Measurements from ENCODE around the gene CORO1C. TPM values are rescaled to one million over a fixed set of nuclear protein-coding genes. Genes with fewer than 3 reads are reported as not detected.

CORO1C gene
- total and polyA plus RNA-seq, 4 donors: 23.2 to 58.6 (median 41.9) TPM

DNA sequence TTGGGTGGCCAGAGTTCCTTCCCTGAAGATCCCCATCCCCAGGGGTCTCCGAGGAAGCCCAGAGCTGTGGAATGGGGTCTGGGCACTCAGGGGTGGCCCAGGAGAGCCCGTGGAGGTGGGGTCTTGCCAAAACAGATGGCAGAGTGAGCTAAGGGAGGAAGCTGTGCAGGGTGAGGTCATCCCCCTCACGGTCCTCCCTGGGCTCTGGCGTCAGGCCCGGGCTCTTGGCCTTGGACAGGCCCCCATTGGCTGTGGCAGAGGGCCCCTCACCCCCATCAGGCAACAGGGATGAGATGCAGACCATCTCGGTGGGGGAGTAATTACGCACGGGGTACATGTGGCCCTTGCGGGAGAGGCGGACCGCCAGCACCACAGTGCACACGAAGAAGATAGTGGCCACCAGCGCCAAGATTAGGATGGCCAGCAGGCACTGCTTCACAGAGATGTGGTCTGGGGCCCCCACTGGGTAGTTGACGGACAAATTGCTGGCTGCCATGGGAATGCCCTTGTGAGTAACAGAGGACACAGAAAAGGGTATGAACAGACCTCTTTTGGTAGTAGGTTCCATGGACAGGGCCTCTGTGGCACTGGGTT is 108.3 kb downstream of the CORO1C start:
- WGBS: 88% methylated on average over 14 of the region's 14 CpGs
- Histone ChIP-seq H3K4me1 (ENCODE audit: control insufficient read depth in 4 of 4, insufficient read depth in 4 of 4, low read length in 3 of 4) (peaks cover 0 to 2% (median 0%) of the 10 kb centered on the region in 4 donors), H3K4me3 (ENCODE audit: low read depth in 1 of 3, low read length in 3 of 3) (no peak overlapping the region), H3K27me3 (ENCODE audit: control insufficient read depth in 4 of 4, insufficient read depth in 4 of 4, low read length in 3 of 4) (no peaks in the 10 kb centered on the region), H3K9me3 (ENCODE audit: control insufficient read depth in 4 of 4, low read length in 3 of 4) (no peaks in the 10 kb centered on the region), H3K36me3 (ENCODE audit: control insufficient read depth in 4 of 4, insufficient read depth in 3 of 4, low read depth in 1 of 4, low read length in 3 of 4) (no peaks in the 10 kb centered on the region), H3K27ac (ENCODE audit: low read depth in 1 of 2, low read length in 2 of 2) (no peak overlapping the region), H3K9ac (ENCODE audit: low read depth in 1 of 2, low read length in 2 of 2) (no peak overlapping the region)
- TF ChIP-seq, protein P1, sequence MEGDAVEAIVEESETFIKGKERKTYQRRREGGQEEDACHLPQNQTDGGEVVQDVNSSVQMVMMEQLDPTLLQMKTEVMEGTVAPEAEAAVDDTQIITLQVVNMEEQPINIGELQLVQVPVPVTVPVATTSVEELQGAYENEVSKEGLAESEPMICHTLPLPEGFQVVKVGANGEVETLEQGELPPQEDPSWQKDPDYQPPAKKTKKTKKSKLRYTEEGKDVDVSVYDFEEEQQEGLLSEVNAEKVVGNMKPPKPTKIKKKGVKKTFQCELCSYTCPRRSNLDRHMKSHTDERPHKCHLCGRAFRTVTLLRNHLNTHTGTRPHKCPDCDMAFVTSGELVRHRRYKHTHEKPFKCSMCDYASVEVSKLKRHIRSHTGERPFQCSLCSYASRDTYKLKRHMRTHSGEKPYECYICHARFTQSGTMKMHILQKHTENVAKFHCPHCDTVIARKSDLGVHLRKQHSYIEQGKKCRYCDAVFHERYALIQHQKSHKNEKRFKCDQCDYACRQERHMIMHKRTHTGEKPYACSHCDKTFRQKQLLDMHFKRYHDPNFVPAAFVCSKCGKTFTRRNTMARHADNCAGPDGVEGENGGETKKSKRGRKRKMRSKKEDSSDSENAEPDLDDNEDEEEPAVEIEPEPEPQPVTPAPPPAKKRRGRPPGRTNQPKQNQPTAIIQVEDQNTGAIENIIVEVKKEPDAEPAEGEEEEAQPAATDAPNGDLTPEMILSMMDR (IDR thresholded peaks at IDR 0.05; ENCODE audit: low read depth, low read length, missing input control): no peak
- TF ChIP-seq TAF1 (conservative IDR thresholded peaks at IDR 0.05): no peak
- no peak for TF ChIP-seq FOXA1 (IDR thresholded peaks at IDR 0.05)
- DNase-seq (ENCODE audit: low spot score): no peak

DNA sequence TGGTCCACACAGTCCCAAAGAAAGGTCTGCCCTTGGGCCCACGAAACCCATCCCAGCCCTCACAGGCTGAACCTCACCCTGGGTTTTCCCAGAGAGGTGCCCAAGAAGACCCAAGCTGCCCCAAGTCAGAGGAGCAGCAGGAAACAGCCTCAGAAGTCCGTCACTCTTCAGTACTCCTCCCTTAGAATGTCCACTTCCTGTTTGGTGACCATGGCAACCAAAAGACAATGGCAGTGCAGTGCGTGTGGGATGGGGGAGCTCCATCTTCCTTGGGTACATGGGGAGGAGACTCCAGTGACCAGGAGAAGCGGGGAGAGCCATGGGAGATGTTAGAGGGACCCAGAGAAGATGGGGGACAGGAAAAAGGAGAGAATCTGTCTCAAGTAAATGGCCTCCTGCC is 108.9 kb downstream of the CORO1C start:
- WGBS: 41% methylated on average over 4 of the region's 4 CpGs
- H3K9ac ChIP-seq (ENCODE audit: low read depth in 1 of 2, low read length in 2 of 2): no peak overlapping the region
- H3K4me1 ChIP-seq (ENCODE audit: control insufficient read depth in 4 of 4, insufficient read depth in 4 of 4, low read length in 3 of 4): peaks cover 0 to 3% (median 0%) of the 10 kb centered on the region in 4 donors
- TF ChIP-seq RXRA (IDR thresholded peaks at IDR 0.05): no peak
- TF ChIP-seq EGR1 (IDR thresholded peaks at IDR 0.05; ENCODE audit: low read depth in 2 of 2): no peak
- no peak for TF ChIP-seq FOXA2 (IDR thresholded peaks at IDR 0.05)
- TF ChIP-seq, protein P2, sequence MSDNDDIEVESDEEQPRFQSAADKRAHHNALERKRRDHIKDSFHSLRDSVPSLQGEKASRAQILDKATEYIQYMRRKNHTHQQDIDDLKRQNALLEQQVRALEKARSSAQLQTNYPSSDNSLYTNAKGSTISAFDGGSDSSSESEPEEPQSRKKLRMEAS (IDR thresholded peaks at IDR 0.05): no peak
- TF ChIP-seq JUND (IDR thresholded peaks at IDR 0.05): no peak
- no peak for TF ChIP-seq HNF4A (conservative IDR thresholded peaks at IDR 0.05)
- no peak for TF ChIP-seq TAF1 (conservative IDR thresholded peaks at IDR 0.05)
- TF ChIP-seq, protein P3, sequence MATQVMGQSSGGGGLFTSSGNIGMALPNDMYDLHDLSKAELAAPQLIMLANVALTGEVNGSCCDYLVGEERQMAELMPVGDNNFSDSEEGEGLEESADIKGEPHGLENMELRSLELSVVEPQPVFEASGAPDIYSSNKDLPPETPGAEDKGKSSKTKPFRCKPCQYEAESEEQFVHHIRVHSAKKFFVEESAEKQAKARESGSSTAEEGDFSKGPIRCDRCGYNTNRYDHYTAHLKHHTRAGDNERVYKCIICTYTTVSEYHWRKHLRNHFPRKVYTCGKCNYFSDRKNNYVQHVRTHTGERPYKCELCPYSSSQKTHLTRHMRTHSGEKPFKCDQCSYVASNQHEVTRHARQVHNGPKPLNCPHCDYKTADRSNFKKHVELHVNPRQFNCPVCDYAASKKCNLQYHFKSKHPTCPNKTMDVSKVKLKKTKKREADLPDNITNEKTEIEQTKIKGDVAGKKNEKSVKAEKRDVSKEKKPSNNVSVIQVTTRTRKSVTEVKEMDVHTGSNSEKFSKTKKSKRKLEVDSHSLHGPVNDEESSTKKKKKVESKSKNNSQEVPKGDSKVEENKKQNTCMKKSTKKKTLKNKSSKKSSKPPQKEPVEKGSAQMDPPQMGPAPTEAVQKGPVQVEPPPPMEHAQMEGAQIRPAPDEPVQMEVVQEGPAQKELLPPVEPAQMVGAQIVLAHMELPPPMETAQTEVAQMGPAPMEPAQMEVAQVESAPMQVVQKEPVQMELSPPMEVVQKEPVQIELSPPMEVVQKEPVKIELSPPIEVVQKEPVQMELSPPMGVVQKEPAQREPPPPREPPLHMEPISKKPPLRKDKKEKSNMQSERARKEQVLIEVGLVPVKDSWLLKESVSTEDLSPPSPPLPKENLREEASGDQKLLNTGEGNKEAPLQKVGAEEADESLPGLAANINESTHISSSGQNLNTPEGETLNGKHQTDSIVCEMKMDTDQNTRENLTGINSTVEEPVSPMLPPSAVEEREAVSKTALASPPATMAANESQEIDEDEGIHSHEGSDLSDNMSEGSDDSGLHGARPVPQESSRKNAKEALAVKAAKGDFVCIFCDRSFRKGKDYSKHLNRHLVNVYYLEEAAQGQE (IDR thresholded peaks at IDR 0.05): no peak
- TF ChIP-seq FOXA1 (IDR thresholded peaks at IDR 0.05): no peak
- no peaks in the 10 kb centered on the region for H3K36me3 ChIP-seq (ENCODE audit: control insufficient read depth in 4 of 4, insufficient read depth in 3 of 4, low read depth in 1 of 4, low read length in 3 of 4)
- no peaks in the 10 kb centered on the region for H3K27me3 ChIP-seq (ENCODE audit: control insufficient read depth in 4 of 4, insufficient read depth in 4 of 4, low read length in 3 of 4)
- no peak overlapping the region for H3K27ac ChIP-seq (ENCODE audit: low read depth in 1 of 2, low read length in 2 of 2)
- no peak for DNase-seq (ENCODE audit: low spot score)
- H3K9me3 ChIP-seq (ENCODE audit: control insufficient read depth in 4 of 4, low read length in 3 of 4): no peaks in the 10 kb centered on the region
- no peak overlapping the region for H3K4me3 ChIP-seq (ENCODE audit: low read depth in 1 of 3, low read length in 3 of 3)

DNA sequence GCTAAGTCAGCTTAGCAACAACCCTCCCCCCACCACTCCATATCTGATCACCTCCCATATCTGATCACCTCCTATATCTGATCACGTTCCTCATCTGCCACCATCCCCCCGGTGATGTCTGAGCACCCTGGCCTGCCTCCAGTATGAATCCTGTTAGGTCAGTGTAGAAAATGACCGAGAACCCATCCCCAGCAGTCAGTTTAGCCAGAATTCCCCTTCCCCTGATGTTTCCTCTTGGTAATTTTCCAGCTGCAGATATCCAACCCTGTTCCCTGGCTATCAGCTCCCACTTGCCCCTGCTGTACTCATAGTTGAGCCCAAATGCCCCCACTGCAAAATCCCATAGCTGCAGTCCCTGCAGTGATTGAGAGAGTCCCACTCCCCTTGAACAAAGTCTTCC is 110.2 kb downstream of the CORO1C start:
- H3K9me3 ChIP-seq (ENCODE audit: control insufficient read depth in 4 of 4, low read length in 3 of 4): no peaks in the 10 kb centered on the region
- H3K4me1 ChIP-seq (ENCODE audit: control insufficient read depth in 4 of 4, insufficient read depth in 4 of 4, low read length in 3 of 4): peaks cover 0 to 3% (median 0%) of the 10 kb centered on the region in 4 donors
- WGBS: 74% methylated on average over 3 of the region's 3 CpGs

More for the DNA sequence above, 110.2 kb downstream of the CORO1C start:
- no peak overlapping the region for H3K4me3 ChIP-seq (ENCODE audit: low read depth in 1 of 3, low read length in 3 of 3)
- H3K27ac ChIP-seq (ENCODE audit: low read depth in 1 of 2, low read length in 2 of 2): no peak overlapping the region
- no peak for DNase-seq (ENCODE audit: low spot score)
- H3K36me3 ChIP-seq (ENCODE audit: control insufficient read depth in 4 of 4, insufficient read depth in 3 of 4, low read depth in 1 of 4, low read length in 3 of 4): no peaks in the 10 kb centered on the region
- no peak overlapping the region for H3K9ac ChIP-seq (ENCODE audit: low read depth in 1 of 2, low read length in 2 of 2)
- no peaks in the 10 kb centered on the region for H3K27me3 ChIP-seq (ENCODE audit: control insufficient read depth in 4 of 4, insufficient read depth in 4 of 4, low read length in 3 of 4)
- TF ChIP-seq, protein P4, sequence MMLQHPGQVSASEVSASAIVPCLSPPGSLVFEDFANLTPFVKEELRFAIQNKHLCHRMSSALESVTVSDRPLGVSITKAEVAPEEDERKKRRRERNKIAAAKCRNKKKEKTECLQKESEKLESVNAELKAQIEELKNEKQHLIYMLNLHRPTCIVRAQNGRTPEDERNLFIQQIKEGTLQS (IDR thresholded peaks at IDR 0.05): no peak
- TF ChIP-seq, protein P3 (IDR thresholded peaks at IDR 0.05): no peak
- TF ChIP-seq FOXA2 (IDR thresholded peaks at IDR 0.05) (no peak), JUND (IDR thresholded peaks at IDR 0.05) (no peak), TAF1 (conservative IDR thresholded peaks at IDR 0.05) (no peak), FOXA1 (IDR thresholded peaks at IDR 0.05) (no peak), GABPA (IDR thresholded peaks at IDR 0.05 in 1 of 2, conservative IDR thresholded peaks at IDR 0.05 in 1 of 2) (no peak), RXRA (IDR thresholded peaks at IDR 0.05) (no peak), NR2F2 (IDR thresholded peaks at IDR 0.05) (no peak), HNF4G (IDR thresholded peaks at IDR 0.05) (no peak), RAD21 (IDR thresholded peaks at IDR 0.05) (no peak)
- TF ChIP-seq, protein P2 (IDR thresholded peaks at IDR 0.05): no peak

Measured in liver (tissue), 9 donors.